HG03571 (cell line): ENCODE measurements around the gene SPRY2.
"Not testable (repeated sequence)": the region's sequence is repeated elsewhere in the genome, so short reads cannot be mapped to it uniquely, and the experiment has no call there.

Experiments used
- ATAC-seq: cut with Tn5 transposase; IDR thresholded peaks from one replicate; pipeline ENCODE4 v1.9.1; 2021; ENCODE audit not compliant: unreplicated experiment

The SPRY2 gene

DNA sequence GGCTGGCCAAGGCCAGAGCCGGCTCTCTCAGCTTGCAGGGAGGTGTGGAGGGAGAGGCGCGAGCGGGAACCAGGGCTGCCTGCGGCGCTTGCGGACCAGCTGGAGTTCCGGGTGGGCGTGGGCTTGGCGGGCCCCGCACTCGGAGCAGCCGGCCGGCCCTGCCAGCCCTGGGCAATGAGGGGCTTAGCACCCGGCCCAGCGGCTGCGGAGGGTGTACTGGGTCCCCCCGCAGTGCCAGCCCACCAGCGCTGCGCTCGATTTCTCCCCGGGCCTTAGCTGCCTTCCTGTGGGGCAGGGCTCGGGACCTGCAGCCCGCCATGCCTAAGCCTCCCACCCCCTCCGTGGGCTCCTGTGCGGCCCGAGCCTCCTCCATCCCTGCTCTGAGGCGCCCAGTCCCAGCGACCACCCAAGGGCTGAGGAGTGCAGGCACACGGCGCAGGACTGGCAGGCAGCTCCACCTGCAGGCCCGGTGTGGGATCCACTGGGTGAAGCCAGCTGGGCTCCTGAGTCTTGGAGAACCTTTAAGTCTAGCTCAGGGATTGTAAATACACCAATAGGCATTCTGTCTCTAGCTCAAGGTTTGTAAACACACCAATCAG, 14.7 kb upstream of the SPRY2 start:
- not testable (repeated sequence) for ATAC-seq

DNA sequence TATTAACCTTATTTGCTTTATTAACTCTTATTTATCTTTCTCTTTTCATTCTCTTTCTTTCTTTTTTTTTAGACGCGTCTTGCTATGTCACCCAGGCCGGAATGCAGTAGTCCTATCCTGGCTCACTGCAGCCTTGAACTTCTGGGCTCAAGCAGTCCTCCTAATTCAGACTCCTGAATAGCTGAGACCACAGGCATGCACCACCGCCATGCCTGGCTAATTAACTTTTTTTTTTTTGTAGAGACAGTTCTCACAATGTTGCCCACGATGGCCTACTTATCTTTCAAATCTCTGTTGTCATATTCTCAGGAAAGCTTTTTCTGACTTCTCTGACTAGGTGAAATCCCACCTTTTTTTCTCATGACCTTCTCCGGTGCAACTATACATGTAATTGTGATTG, 7.8 kb upstream of the SPRY2 start:
- no peak for ATAC-seq

DNA sequence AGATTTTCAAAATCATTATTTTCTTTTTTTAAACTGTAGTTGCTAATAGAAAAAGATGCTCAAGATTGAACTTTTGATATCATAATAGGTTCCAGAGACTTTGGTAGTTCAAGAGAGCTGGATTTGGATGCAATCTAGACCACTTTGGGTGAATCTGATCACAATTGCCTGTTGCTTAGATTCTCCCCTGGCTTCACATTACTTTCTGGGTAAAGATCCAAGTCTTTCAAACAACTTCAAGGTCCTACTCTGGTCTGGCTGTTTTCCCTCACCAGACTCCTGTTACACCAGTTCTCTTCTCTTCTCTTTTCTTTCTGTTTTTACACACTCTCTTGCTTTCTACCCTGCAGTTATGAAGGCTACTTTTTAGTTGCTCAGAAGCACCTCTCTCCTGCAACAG, 7.4 kb upstream of the SPRY2 start:
- no peak for ATAC-seq

DNA sequence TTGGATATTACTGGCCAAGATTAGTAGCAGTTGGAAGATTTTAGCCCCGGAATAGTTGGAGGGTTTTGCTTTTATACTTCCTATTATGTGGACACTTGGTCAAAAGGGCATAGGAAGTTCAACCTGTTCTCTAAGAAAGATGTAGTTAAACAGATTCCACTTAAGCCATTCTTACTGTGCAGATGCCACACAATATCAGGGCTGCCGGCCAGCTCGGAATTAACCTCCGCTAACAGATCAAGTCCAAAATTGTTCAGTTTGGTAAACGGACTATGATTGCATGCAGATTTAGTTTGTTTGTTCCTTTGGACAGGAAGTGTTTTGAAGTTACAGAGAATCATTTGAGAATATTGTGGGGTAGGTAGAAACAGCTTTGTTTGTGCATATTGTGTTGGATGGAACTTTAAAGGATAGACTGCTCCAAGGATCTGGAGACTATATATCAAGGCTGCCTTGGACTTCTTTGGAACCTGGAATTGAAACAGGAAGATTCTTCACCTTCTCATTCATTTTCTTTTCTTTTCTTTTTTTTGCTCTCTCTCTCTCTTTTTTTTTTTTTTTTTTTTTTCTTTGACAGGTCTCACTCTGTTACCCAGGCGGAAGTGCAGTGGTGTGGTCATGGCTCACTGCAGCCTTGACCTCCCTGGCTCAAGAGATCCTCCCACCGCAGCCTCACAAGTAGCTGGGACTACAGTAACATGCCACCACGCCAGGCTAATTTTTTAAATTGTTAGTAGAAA, 5.0 kb upstream of the SPRY2 start:
- ATAC-seq, result no peak

DNA sequence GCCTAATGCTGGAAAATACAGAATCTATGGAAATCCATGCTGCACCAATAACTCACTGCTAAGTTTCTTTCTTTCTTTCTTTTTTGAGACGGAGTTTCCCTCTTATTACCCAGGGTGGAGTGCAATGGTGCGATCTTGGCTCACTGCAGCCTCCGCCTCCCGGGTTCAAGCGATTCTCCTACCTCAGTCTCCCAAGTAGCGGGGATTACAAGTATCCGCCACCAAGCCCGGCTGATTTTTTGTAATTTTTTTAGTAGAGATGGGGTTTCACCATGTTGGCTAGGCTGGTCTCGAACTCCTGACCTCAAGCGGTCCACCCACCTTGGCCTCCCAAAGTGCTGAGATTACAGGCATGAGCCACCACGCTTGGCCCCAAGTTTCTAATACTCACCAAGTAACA, 3.1 kb upstream of the SPRY2 start:
- ATAC-seq, result not testable (repeated sequence)

DNA sequence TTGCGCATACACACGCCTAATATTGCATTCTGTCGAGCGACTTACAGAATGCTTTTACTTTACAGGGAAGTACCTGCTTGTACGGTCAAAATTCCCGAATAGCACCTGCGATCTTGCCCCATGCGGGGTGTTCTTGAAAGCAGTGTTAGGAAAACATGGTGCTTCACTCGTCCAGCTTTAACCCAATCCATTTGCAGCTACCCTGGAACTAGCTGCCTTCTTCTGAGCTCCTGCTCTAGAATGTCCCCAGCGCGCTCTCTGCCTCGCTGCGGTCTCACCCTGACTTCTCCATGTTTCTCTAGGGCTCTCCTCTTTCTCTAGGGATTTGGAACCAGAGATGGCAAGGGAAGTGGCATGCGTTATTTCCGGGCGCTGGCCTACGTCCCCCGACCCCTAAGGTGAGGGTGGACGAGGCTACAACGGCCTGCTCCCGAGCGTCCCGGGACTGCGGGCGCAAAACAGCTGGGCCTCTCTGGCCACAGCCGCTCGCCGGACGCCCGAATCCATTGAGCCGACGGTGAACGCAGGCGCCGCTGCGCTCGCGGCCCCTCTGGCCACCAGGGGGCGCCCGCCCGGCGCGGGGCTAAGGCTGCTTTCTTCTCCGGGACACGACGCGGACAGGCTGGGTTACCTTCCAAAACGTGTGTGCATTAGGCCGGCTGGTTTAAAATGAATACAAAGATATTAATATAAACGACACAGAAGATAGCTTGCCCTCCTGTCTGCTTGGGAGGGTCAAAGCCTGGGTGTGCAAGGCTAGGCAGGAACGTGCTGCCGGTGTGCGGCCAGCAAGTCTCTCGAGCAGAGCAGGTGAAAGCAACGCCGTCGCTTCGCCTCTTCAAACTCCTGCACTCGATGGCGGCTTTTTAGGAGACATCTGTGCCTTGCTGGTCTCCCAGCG, 1.8 kb upstream of the SPRY2 start:
- ATAC-seq, result peak; percentile 45

DNA sequence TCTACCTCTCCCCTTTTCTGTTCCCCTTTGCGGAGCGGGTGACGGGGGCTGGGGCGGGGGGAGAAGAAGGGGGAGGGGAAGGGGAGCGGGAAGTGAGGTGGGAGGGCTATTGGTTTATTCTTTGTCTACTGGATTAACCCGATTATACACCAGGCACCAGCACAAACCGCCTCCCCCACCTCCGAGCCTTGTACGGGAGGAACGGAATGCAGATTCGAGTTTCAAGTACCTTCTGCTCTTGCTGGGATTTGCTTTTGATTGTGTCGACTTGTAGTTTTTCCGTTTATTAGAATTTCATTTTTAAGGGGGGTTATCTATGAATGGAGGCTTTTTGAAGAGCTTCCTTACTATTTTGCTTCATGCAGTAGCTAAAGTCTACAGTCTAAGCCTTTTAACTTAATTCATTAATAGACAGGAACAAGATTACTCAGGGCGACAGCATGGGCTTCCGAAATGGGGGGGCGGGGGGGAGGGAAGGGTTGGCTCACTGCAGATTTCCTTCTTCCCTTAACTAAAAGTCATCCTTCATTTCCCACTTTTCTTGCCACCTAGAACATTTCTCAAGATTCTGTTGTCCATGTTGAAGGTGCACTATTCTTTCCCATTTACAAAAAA, 937 bp upstream of the SPRY2 start:
- ATAC-seq, result no peak

DNA sequence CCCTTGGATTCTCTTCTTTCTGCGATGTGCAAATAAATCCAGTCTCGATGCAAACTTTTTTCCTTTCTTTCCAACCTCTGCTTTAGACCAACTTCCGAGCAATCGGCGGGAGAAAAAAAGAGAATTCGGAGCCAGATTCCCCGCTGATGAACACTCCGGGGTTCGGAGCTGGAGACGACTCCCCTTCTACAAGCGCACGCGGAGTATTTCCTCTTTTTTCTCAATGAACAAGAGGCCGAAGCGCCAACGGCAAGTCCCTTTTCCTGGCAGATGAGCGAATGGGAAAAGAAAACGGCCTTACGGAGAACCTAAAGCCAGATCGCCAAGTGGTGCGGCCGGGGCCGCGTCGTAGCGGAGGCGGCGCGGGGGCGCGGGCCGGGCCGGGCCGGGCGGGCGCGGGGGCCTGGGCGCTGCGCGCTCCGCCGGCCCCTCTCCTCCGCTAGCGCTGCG, 250 bp downstream of the SPRY2 start:
- ATAC-seq, result peak; percentile 20

DNA sequence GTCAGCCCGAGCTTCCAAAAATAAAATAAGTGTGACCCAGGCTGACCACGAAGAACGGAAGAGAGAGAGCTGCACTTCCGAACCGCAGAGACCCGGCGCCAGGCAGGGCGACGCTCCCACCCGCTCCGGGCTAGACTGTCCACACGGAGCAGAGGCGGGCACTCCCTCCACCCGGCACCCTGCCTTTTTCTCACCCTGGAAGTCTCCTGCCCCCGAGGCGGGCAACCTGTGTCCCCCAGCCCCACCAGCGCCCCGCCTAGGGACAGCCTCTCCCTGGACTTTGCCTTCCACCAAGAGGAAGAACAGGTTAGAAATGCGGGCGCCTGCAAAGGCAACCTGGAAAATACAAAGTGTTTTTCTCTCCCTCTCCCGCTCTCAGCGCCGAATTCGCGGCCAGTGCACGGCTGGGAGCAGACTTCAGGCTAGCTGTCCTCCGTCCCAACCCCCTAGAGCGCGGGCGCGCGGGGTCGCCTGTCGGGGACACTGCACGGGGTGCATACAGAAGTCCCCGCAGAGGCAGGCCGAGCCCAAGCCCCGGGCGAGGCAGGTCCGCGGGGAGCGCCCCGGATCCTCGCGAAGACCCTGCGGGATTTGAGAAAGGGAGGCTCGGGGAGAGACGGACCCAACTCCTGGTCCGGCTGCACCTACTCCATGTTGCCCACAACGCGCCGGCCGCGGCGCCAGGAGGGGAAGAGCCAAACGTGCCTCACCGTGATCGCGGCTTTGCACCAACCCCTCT, 845 bp downstream of the SPRY2 start:
- ATAC-seq, result peak; percentile 15

DNA sequence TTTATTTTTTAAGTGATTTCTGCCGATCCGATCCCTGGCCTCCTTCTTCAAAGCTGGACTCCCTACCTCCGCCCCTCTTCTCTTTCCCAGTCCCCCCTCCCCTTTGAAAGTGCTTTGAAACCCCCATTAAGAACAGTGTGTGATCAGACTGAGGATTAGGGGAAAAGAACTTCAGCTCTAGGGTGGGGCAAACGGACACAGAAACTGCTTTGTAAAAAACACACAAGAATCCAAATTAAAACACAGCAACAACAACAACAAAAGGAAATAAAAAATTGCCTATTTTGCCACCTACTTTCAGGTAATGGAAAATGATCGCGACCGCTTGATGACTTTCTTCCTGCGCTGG, 1.4 kb downstream of the SPRY2 start:
- no peak for ATAC-seq

DNA sequence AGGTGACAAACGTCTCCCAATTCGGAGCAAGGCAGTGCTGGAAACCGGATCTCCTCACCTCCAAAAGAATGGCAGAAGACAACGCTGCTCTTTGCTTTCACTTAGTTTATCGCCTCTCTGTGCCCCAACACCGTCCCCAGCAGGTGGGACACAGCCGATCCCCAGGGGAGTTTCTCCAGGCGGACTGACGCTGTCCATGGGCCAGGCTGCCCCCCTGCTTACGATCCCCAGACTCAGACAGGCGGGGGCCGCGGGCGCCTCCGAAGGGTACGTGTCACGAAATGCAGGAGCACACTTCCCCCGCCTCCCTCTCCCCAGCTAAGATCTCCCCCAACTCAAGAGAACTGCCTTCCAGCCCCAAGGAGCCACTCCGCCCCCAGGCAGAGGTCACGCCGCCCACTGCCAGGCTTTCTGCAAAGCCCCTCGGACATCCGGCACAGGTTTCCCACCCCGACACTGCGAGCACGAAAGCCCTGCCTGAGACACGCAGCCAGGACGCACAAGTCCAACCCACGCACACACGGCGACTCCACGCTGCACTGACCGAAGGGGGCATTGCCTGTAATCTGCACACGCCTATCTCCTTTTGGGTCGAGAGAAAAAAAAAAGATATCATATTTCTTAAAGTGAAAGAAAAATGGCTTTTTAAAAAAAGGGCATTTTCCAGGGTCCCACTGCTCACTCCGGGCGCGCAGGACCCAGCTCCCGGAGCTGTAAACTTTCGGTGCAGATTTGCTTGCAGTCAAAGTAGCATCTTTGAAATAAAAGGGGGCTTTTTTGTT, 2.0 kb downstream of the SPRY2 start:
- ATAC-seq, result no peak

DNA sequence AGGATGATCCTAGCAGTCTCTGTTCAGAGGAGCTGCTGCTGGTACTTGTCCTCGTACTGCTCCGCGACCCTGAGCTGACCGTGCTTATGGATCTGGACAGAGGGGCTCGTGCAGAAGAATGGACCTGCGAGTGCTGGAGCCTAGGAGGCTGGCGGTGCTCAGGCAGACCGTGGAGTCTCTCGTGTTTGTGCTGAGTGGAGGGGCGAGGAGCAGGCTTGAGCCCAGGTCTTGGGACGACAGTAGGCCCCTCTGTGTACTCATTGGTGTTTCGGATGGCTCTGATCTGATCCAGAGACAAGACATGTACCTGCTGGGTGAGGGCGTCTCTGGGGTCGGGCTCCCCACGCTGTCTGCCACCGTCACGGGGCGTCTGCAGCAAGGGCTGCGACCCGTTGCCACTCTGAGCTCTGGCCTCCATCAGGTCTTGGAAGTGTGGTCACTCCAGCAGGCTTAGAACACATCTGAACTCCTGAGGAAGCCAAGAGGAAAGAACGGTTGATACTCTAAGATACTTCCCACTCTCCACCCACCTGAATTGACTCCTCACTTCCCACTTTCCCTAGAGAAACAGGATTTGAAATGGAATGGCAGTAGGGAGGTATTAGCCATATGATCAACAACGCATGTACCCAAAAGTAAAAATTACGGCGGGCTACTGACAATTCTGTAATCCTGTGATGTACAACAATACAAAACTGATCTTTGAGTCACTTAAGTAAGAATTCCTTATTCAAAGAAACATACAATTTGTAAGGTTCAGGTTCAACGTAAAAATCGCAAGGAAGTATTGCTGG, 3.4 kb downstream of the SPRY2 start:
- no peak for ATAC-seq

DNA sequence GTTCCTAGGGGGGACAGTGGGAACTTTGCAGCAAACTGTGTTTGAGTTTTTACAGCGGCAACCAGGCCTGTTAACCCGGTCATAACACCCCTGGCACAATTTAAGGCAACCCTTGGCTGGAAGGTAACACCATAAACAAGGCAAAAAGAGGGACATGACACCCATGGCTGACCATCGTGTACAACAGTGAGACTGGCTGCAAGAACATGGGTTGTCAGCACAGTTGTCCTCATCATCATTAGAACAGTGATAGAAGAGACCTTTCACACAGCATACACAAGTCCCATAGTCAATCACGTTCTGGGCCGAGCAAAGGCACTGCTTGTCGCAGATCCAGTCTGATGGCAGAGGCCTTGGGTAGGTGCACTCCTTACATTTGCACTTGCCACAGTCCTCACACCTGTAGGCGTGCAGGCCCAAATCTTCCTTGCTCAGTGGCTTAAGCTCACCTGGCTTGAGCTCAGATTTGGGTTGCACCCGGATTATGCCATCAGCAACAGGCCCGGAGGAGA, 4.1 kb downstream of the SPRY2 start:
- ATAC-seq, result no peak

DNA sequence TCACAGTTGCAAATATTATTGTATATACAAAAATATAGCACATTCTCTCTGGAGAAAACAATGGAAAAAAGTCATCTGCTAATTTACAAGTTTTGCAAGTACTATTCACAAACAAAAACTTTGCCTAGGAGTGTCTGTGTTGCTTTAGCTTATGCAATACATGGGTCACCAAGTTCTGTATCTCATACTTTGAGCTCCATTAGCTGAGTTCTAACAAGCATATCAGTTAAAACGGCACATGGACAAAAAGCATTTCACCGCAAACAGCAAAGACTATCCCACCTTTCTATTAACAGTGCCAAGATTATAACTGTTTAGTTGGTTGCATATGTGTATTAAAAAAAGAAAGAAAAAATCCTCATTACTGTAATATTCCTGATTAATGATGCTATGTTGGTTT, 4.6 kb downstream of the SPRY2 start:
- ATAC-seq, result no peak

DNA sequence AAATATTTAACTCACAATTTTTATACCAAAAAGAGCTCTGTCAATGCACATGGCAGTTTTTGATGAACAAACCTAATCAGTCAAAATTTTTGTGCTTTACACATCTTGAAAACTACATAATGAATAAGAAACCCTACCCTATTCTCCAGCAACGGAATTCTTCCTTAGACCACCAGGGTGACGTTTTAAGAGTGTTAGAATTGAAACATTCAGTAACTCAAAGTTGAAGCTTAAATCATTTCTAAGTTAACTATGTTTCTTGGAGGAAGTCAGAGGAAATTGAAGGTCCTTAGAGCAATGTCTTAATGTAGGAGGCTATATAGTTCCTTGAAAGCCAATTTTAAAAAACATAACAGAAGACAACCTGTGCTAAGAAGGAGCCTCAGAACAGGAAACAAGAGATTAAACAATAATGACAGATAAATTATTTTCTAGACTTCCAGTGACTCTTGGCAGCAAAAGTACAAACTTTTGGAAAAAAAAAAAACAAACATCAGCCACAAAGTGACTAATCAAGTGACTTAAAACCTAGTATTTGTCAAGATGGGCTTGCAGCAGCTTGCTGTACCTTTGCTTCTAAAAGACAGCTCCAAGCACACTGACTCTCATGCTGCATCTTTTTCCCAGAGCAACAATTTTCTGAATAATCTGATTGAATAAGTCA, 6.2 kb downstream of the SPRY2 start:
- no peak for ATAC-seq

DNA sequence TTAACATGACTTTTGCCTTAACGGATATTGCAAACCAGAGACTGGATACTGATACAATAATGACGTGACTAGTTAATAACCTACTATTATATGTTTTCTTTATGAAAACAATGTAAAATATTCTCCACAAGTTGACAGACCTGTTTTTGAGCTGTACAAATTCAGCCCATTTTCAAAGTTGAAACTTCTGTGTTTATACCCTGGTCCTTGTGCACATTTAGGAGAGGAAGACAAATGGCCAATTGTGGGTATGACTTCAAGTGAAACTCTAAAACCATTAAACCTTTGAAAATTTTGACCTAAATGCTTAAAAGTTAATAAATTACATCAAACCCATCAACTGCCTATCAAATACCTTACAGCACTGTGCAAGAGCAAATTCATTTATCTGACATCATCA, 8.9 kb downstream of the SPRY2 start:
- no peak for ATAC-seq

DNA sequence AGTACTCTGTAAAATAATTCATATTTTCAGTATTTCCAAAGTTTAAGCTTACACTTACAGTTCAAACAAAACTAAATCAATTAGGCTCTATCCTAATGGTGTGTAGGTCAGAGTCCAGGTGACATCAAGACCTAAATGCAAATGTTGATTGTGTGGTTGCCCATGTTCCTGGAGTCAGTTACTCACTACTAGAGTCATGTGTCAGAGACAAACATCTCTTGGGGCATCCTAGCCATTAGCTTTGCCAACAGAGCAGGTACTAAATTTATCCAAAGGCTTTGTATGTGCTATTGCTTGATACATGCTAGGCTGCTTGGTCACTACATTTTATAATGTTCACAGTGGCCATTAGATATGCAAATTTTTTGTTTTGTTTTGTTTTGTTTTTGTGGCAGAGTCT, 11.7 kb downstream of the SPRY2 start:
- no peak for ATAC-seq

DNA sequence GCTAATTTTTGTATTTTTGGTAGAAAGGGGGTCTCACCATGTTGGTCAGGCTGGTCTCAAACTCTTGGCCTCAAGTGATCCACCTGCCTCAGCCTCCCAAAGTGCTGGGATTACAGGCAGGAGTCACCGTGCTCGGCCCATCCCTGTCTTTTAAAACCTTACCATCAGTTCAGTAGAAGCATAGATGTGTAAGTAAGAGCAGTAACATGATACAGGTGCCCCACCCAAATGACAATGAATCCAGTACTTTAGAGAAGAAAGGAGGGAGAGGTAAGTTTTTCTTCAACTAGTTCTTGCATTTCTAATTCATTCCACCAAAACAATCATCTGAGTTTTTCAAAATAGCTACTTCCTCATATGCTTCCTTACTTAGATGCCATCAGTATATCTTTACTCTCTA, 21.9 kb downstream of the SPRY2 start:
- ATAC-seq, result no peak
